Breast epithelium (tissue), 4 donors: ENCODE results near the gene KIF11. TPM values are rescaled to one million over a fixed set of nuclear protein-coding genes. Genes with fewer than 3 reads are reported as not detected.

Source experiments
- DNase-seq, 2 donors: peaks; one replicate each; pipeline ENCODE4 v3.0.0-alpha.2; 2019; ENCODE audit warnings: low spot score in 2 of 2
- H3K27ac ChIP-seq, 2 donors: fragments of 200-600 bp; sonication (generic) in 1 of 2; one replicate each; pipeline ENCODE4 v1.5.1; 2016 to 2019; ENCODE audit warnings: mild to moderate bottlenecking in 1 of 2
- H3K27me3 ChIP-seq, 2 donors: fragments of 200-600 bp; sonication (generic) in 1 of 2; one replicate each; pipeline versions ENCODE4 v1.5.1 to v1.6.0; 2017 to 2019; ENCODE audit warnings: control low read depth in 1 of 2, mild to moderate bottlenecking in 1 of 2
- H3K36me3 ChIP-seq: fragments of 200-600 bp; one replicate; pipeline ENCODE4 v1.5.1; 2019
- H3K4me1 ChIP-seq, 2 donors: fragments of 200-600 bp; sonication (generic); one replicate each; pipeline ENCODE4 v1.5.1; 2016 to 2019; ENCODE audit warnings: control low read depth in 1 of 2
- H3K4me3 ChIP-seq, 3 donors: fragments of 200-600 bp; sonication (generic); 1 replicate in 2 of 3; 2 replicates in 1 of 3; pipeline ENCODE4 v1.5.1; 2016 to 2019; ENCODE audit warnings: mild to moderate bottlenecking in 3 of 3, moderate library complexity in 2 of 3
- H3K9me3 ChIP-seq, 2 donors: fragments of 200-600 bp; sonication (generic) in 1 of 2; one replicate each; pipeline ENCODE4 v1.5.1; 2016 to 2019; ENCODE audit warnings: control low read depth in 1 of 2
- CTCF ChIP-seq, 3 donors: fragments of 450-650 bp; IDR thresholded peaks; one replicate each; pipeline ENCODE4 v1.5.1; 2016 to 2017; ENCODE audit warnings: antibody characterized with exemption in 3 of 3, mild to moderate bottlenecking in 3 of 3, moderate library complexity in 3 of 3
- POLR2A ChIP-seq: fragments of 450-650 bp; IDR thresholded peaks from one replicate; pipeline ENCODE4 v1.6.1; 2016; ENCODE audit warnings: antibody characterized with exemption, mild to moderate bottlenecking, moderate library complexity
- POLR2AphosphoS5 ChIP-seq, 3 donors: sonication (generic); formaldehyde crosslinking; IDR thresholded peaks; one replicate each; pipeline ENCODE4 v1.6.1; 2017; ENCODE audit warnings: antibody characterized with exemption in 3 of 3
- intact Hi-C: fragments of 100-400 bp; cut with DNase I; formaldehyde crosslinking; loops from one replicate; pipeline ENCODE4 v1.15.1; 2023; ENCODE audit warnings: low total_unique reads
- total RNA-seq, 3 donors: library from RNA; depleted of rRNA; stranded (reverse); fragments of >200 nt; gene quantifications; one replicate each; pipeline ENCODE4 v1.1.0, GENCODE V29; 2016

KIF11 gene
- total RNA-seq, 3 donors from 2014 or later: 0.66 to 2.6 (median 1.6) TPM

- Histone ChIP-seq H3K27ac (no peak overlapping the region), H3K27me3 (no peaks in the 10 kb centered on the region), H3K4me1 (no peaks in the 10 kb centered on the region), H3K4me3 (no peak overlapping the region), H3K36me3 (no peaks in the 10 kb centered on the region), H3K9me3 (no peaks in the 10 kb centered on the region)
- no peak for DNase-seq
- intact Hi-C loops: no loop called here
- no peak for TF ChIP-seq POLR2AphosphoS5 (IDR thresholded peaks at IDR 0.05)
- no peak for TF ChIP-seq POLR2A
- no peak for TF ChIP-seq CTCF (IDR thresholded peaks at IDR 0.05)
Observed at GRCh38 chr10:92615515-92615914, 22.6 kb downstream of the KIF11 start.

- Histone ChIP-seq H3K9me3 (no peaks in the 10 kb centered on the region), H3K27ac (no peak overlapping the region), H3K4me1 (no peaks in the 10 kb centered on the region), H3K27me3 (no peaks in the 10 kb centered on the region), H3K4me3 (no peak overlapping the region), H3K36me3 (no peaks in the 10 kb centered on the region)
- DNase-seq: no peak
- intact Hi-C loops: no loop called here
- TF ChIP-seq POLR2A (no peak), CTCF (IDR thresholded peaks at IDR 0.05) (no peak), POLR2AphosphoS5 (IDR thresholded peaks at IDR 0.05) (no peak)
Observed at GRCh38 chr10:92619368-92619767, 26.4 kb downstream of the KIF11 start.

- Histone ChIP-seq H3K27me3 (no peaks in the 10 kb centered on the region), H3K4me3 (no peak overlapping the region), H3K27ac (no peak overlapping the region), H3K9me3 (no peaks in the 10 kb centered on the region), H3K36me3 (no peaks in the 10 kb centered on the region), H3K4me1 (no peaks in the 10 kb centered on the region)
- intact Hi-C loops: no loop called here
- TF ChIP-seq POLR2AphosphoS5 (IDR thresholded peaks at IDR 0.05) (no peak), POLR2A (no peak), CTCF (IDR thresholded peaks at IDR 0.05) (no peak)
- DNase-seq: no peak
Observed at GRCh38 chr10:92627845-92628480, 35.0 kb downstream of the KIF11 start.

GRCh38 chr10:92629945-92630344 lies 37.0 kb downstream of the KIF11 start:
- no peaks in the 10 kb centered on the region for H3K4me1 ChIP-seq

GRCh38 chr10:92638037-92638436 lies 45.1 kb downstream of the KIF11 start:
- no peak for DNase-seq
- H3K4me3 ChIP-seq: no peak overlapping the region
- no peaks in the 10 kb centered on the region for H3K9me3 ChIP-seq
- intact Hi-C loops: no loop called here
- TF ChIP-seq CTCF (IDR thresholded peaks at IDR 0.05): no peak
- TF ChIP-seq POLR2A: no peak
- TF ChIP-seq POLR2AphosphoS5 (IDR thresholded peaks at IDR 0.05): no peak
- H3K36me3 ChIP-seq: no peaks in the 10 kb centered on the region
- no peaks in the 10 kb centered on the region for H3K27me3 ChIP-seq
- no peak overlapping the region for H3K27ac ChIP-seq
- no peaks in the 10 kb centered on the region for H3K4me1 ChIP-seq

More at GRCh38 chr10:92629945-92630344, 37.0 kb downstream of the KIF11 start:
- H3K27me3 ChIP-seq: no peaks in the 10 kb centered on the region
- H3K36me3 ChIP-seq: no peaks in the 10 kb centered on the region
- H3K27ac ChIP-seq: no peak overlapping the region
- intact Hi-C loops: no loop called here
- TF ChIP-seq CTCF (IDR thresholded peaks at IDR 0.05) (no peak), POLR2AphosphoS5 (IDR thresholded peaks at IDR 0.05) (no peak)
- DNase-seq: no peak
- no peak overlapping the region for H3K4me3 ChIP-seq
- no peaks in the 10 kb centered on the region for H3K9me3 ChIP-seq
